SK-N-SH (cell line): ENCODE data around the gene ACTL8. TPM values are rescaled to one million over a fixed set of nuclear protein-coding genes. Genes with fewer than 3 reads are reported as not detected.
A peak's percentile ranks its signal among the peaks of the same experiment; 100 is the strongest.

Experiments
- CTCF ChIA-PET: fragments of 300-600, 350-600 bp; formaldehyde crosslinking; extraction: SDS; loops from one replicate; lab custom pipeline; 2021; lab: Yijun Ruan, JAX
- POLR2A ChIA-PET: fragments of 350-600 bp; sonication (Branson Sonifier 250); formaldehyde crosslinking; extraction: SDS; loops from one replicate; lab custom pipeline; 2020; ENCODE audit warnings: antibody characterized with exemption, inconsistent platforms; lab: Yijun Ruan, JAX
- DNase-seq: peaks from one replicate; pipeline ENCODE4 v3.0.0; 2012
- H2AFZ ChIP-seq: fragments of 200-600 bp; sonication (generic); 2 replicates; pipeline ENCODE4 v1.8.1; 2016; ENCODE audit warnings: antibody characterized with exemption, mild to moderate bottlenecking, low read depth
- H3F3A ChIP-seq: fragments of 200-600 bp; sonication (generic); replicated peaks from 2 replicates; pipeline ENCODE3; 2016; ENCODE audit warnings: antibody characterized with exemption, mild to moderate bottlenecking; ENCODE audit not compliant: insufficient read depth
- H3K27ac ChIP-seq, 2 experiments: fragments of 200-500 bp in 1 of 2; fragments of 200-600 bp in 1 of 2; sonication (Bioruptor generic) in 1 of 2; sonication (generic), shearing (Covaris generic) in 1 of 2; 2 replicates each; pipeline versions ENCODE4 v1.5.1 to v1.6.1; 2014 to 2016; ENCODE audit warnings: low read depth in 2 of 2, inconsistent platforms in 1 of 2, low read length in 1 of 2, mild to moderate bottlenecking in 1 of 2, mixed read lengths in 1 of 2
- H3K27me3 ChIP-seq: fragments of 200-600 bp; sonication (generic), shearing (Covaris generic); 2 replicates; pipeline ENCODE4 v1.6.1; 2016; ENCODE audit warnings: mixed run types; ENCODE audit not compliant: insufficient read depth
- H3K36me3 ChIP-seq, 2 experiments: fragments of 200-500 bp in 1 of 2; fragments of 200-600 bp in 1 of 2; sonication (Bioruptor generic) in 1 of 2; sonication (generic) in 1 of 2; replicated peaks in 1 of 2; 2 replicates each; pipeline versions ENCODE3 to v1.5.1; 2014 to 2016; ENCODE audit warnings: low read length in 1 of 2, mild to moderate bottlenecking in 1 of 2; ENCODE audit not compliant: insufficient read depth in 2 of 2, control insufficient read depth in 1 of 2
- H3K4me1 ChIP-seq, 2 experiments: fragments of 200-500 bp in 1 of 2; fragments of 200-600 bp in 1 of 2; sonication (Bioruptor generic) in 1 of 2; sonication (generic), shearing (Covaris generic) in 1 of 2; 2 replicates each; pipeline versions ENCODE4 v1.5.1 to v1.6.1; 2014 to 2016; ENCODE audit warnings: low read depth in 1 of 2, low read length in 1 of 2, mixed run types in 1 of 2; ENCODE audit not compliant: insufficient read depth in 2 of 2, control insufficient read depth in 1 of 2
- H3K4me2 ChIP-seq: fragments of 200-600 bp; sonication (generic), shearing (Covaris generic); 2 replicates; pipeline ENCODE4 v1.6.1; 2017; ENCODE audit warnings: mixed run types
- H3K4me3 ChIP-seq, 2 experiments: fragments of 200-500 bp in 1 of 2; fragments of 200-600 bp in 1 of 2; sonication (Bioruptor generic) in 1 of 2; sonication (generic), shearing (Covaris generic) in 1 of 2; 2 replicates each; pipeline versions ENCODE4 v1.5.1 to v1.8.1; 2014 to 2016; ENCODE audit warnings: low read depth in 2 of 2, inconsistent platforms in 1 of 2, low read length in 1 of 2, mild to moderate bottlenecking in 1 of 2, mixed read lengths in 1 of 2, moderate library complexity in 1 of 2
- H3K79me2 ChIP-seq: fragments of 200-600 bp; sonication (generic); 2 replicates; pipeline ENCODE4 v1.8.1; 2017; ENCODE audit warnings: mild to moderate bottlenecking; ENCODE audit not compliant: insufficient read depth
- H3K9ac ChIP-seq: fragments of 200-600 bp; sonication (generic); 2 replicates; pipeline ENCODE4 v1.6.1; 2017; ENCODE audit warnings: mixed run types
- H3K9me2 ChIP-seq: fragments of 200-600 bp; sonication (generic); 2 replicates; pipeline ENCODE4 v1.6.1; 2017; ENCODE audit warnings: mixed run types
- H3K9me3 ChIP-seq: fragments of 200-600 bp; sonication (generic); 2 replicates; pipeline ENCODE4 v1.6.1; 2017; ENCODE audit warnings: mixed run types, mild to moderate bottlenecking, moderate library complexity
- H4K20me1 ChIP-seq: fragments of 200-600 bp; sonication (generic); 2 replicates; pipeline ENCODE4 v1.6.1; 2017; ENCODE audit warnings: mild to moderate bottlenecking, mixed run types; ENCODE audit not compliant: insufficient read depth
- CTCF ChIP-seq: fragments of 200-600 bp; sonication (generic); IDR thresholded peaks from 2 replicates; pipeline ENCODE4 v1.6.1; 2017; ENCODE audit warnings: antibody characterized with exemption, mild to moderate bottlenecking, moderate library complexity
- EP300 ChIP-seq, 2 experiments: IDR thresholded peaks; 2 replicates each; pipeline versions ENCODE4 v1.4.0 to v1.6.1; 2012; ENCODE audit warnings: borderline replicate concordance in 1 of 2, low read depth in 1 of 2, low read length in 1 of 2
- FOXJ3 ChIP-seq: sonication (generic); formaldehyde crosslinking; IDR thresholded peaks from 2 replicates; pipeline ENCODE4 v1.5.1; 2020; ENCODE audit warnings: mild to moderate bottlenecking, missing genetic modification reagents
- FOXM1 ChIP-seq: IDR thresholded peaks from 2 replicates; pipeline ENCODE4 v1.4.0; 2012; ENCODE audit warnings: low read depth, mild to moderate bottlenecking
- GATA2 ChIP-seq: sonication (generic); formaldehyde crosslinking; IDR thresholded peaks from 2 replicates; pipeline ENCODE4 v1.5.0; 2020; ENCODE audit warnings: mild to moderate bottlenecking, missing genetic modification reagents
- IRF3 ChIP-seq: fragments of 150-350 bp; IDR thresholded peaks from 2 replicates; pipeline ENCODE4 v1.6.1; 2016; ENCODE audit warnings: mild to moderate bottlenecking, low read depth, low read length
- MXI1 ChIP-seq: IDR thresholded peaks from 2 replicates; pipeline ENCODE4 v1.6.1; 2012; ENCODE audit warnings: mild to moderate bottlenecking, low read depth, low read length, improper control_type of control experiment
- RCOR1 ChIP-seq: fragments of 150-350 bp; IDR thresholded peaks from 2 replicates; pipeline ENCODE4 v1.6.1; 2017; ENCODE audit warnings: antibody characterized with exemption, low read length
- REST ChIP-seq: IDR thresholded peaks from 2 replicates; pipeline ENCODE4 v1.6.1; 2012; ENCODE audit warnings: mild to moderate bottlenecking, low read depth, low read length, moderate library complexity
- RFX5 ChIP-seq: IDR thresholded peaks from 2 replicates; pipeline ENCODE4 v1.6.1; 2012; ENCODE audit warnings: mild to moderate bottlenecking, improper control_type of control experiment, low read length
- WGBS: methylation state at CpG from one replicate; pipeline ENCODE4 v1.1.6; 2017; ENCODE audit warnings: low lambda C conversion rate; 5-methylcytosine and 5-hydroxymethylcytosine counted together
- polyA plus RNA-seq, 3 experiments: library from polyadenylated mRNA; depleted of rRNA; stranded (reverse); fragments of >200 nt; gene quantifications; 2 replicates each; pipeline ENCODE4 v1.2.3, GENCODE V29; 2012

Gene ACTL8
- polyA plus RNA-seq, 1 of the 3 experiments (the other 2 are of a cell fraction) = 0.05 TPM

GRCh38 chr1:17770983-17771382, 15.8 kb downstream of the ACTL8 start (continued):
- no peak for TF ChIP-seq REST
- no peak for TF ChIP-seq IRF3
- no peak for TF ChIP-seq FOXJ3 (CRISPR knock-in tag)
- TF ChIP-seq FOXM1 = no peak
- no peak for TF ChIP-seq RFX5
- no peak for TF ChIP-seq CTCF
- TF ChIP-seq, all 33 proteins: peak for 0

GRCh38 chr1:17772615-17773212, 17.6 kb downstream of the ACTL8 start:
- Histone ChIP-seq H3K4me1 (peaks cover 0 to 34% of the 10 kb centered on the region in 2 experiments; a peak in 2 of 4 replicates), H3F3A (peaks cover 3% of the 10 kb centered on the region), H3K9me3 (no peaks in the 10 kb centered on the region), H3K4me3 (no peak overlapping the region; a peak in 1 of 4 replicates), H3K27me3 (no peaks in the 10 kb centered on the region), H3K4me2 (no peak overlapping the region), H4K20me1 (no peaks in the 10 kb centered on the region), H3K9me2 (no peaks in the 10 kb centered on the region), H2AFZ (no peak overlapping the region), H3K9ac (no peak overlapping the region), H3K27ac (peak overlapping the region in 1 of 2 experiments; percentile 64; a peak in 1 of 4 replicates), H3K36me3 (no peaks in the 10 kb centered on the region), H3K79me2 (no peaks in the 10 kb centered on the region)
- peak; percentile 92 for TF ChIP-seq RCOR1
- no peak for TF ChIP-seq MXI1
- TF ChIP-seq GATA2 (CRISPR knock-in tag) = peak; percentile 74
- TF ChIP-seq EP300 (IDR thresholded peaks at IDR 0.05; ENCODE audit: borderline replicate concordance in 1 of 2, low read depth in 1 of 2, low read length in 1 of 2) = peak in 1 of 2 experiments; percentile 73; a peak in 1 of 4 replicates
- TF ChIP-seq FOXM1 = no peak
- whole genome bisulfite sequencing = 47% methylated on average over 13 of the region's 14 CpGs
- DNase-seq = peak; percentile 55
- ChIA-PET CTCF (interaction anchor here (1.0 to 4.6 kb wide), 4 partner anchors 27 to 803 kb away, joined by 3 to 20 read pairs (median 4); no protein-coding TSS in a partner anchor), POLR2A (interaction anchor here (0.7 to 0.8 kb wide), 2 partner anchors 8 to 56 kb away, joined by 4 read pairs; no protein-coding TSS in a partner anchor)
